Activated CD8-positive, alpha-beta memory T cell treated with anti-CD3 and anti-CD28 coated beads, Interleukin-2, amount 50 U/mL, for 48 hours (primary cell): ENCODE measurements around the gene TRIOBP.

ENCODE experiments used
- DNase-seq: peaks from one replicate; pipeline ENCODE4 v3.0.0-alpha.2; 2020

Gene TRIOBP

DNA sequence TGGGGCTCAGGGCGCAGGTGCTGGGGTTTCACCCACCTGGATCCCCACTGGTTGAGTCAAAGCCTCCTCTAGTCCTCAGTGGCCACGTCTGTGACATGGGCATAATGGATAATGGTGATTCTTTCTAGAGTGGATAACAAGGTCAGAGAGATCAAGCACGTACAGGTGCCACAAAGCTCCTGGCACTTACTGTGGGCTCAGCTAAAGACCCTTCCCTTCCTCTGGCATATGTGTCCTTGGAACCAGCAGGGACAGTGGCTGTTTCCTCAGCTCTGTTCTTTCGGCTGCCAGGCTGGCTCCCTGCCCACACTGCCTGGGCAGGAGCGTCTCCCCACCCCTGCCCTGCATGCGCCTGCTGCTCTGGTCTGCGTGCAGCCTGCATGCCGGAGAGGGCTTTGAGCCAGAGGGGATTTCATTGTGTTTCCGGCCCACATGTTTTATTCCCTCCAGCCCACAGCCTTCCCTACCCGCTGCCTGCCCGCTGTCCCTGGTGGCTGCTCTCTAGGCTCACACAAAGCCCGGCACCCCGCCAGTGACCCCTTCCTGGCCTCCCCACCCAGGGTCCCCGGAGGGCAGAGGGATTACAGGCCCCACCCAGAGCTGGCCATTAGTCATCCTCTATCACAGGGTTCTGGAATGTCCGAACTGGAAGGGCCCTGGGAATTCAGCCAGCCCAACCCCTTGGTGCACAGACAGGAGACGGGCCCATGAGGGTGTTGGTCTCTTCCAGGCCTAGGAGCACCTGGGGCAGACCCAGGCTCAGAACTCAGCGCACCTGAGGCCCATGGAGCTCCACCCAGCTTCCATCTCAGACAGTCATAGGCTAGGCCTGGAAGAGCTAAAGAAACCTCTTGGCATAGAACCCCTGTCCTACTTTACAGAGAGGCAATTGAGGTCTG is 55.6 kb downstream of the TRIOBP start:
- DNase-seq = no peak

DNA sequence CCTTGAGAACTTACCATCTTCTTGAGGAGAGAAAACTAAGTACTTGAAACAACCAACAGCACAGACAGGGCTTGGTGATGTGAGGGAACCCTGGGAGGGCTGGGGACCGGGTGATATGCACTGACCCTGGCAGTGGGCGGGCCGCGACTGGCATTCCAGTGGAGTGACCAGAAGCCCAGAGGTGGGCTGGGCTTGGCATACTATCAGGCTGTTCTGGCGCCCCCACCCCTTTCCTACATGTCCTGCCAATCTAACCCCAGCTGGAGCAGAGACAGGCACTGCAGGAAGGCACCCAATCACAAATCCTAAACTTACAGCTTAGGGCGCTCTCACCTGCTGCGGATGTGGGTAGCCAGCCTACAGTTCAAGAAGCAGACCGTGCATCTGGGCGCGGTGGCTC is 56.9 kb downstream of the TRIOBP start:
- no peak for DNase-seq

DNA sequence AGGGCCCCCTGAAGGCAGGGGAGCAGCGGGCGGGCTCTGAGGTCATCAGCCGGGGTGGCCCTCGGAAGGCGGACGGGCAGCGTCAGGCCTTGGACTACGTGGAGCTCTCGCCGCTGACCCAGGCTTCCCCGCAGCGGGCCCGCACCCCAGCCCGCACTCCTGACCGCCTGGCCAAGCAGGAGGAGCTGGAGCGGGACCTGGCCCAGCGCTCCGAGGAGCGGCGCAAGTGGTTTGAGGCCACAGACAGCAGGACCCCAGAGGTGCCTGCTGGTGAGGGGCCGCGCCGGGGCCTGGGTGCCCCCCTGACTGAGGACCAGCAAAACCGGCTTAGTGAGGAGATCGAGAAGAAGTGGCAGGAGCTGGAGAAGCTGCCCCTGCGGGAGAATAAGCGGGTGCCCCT is 60.8 kb downstream of the TRIOBP start:
- no peak for DNase-seq

- no peak for DNase-seq
Observed at GRCh38 chr22:37758694-37759093, 61.8 kb downstream of the TRIOBP start.

DNA sequence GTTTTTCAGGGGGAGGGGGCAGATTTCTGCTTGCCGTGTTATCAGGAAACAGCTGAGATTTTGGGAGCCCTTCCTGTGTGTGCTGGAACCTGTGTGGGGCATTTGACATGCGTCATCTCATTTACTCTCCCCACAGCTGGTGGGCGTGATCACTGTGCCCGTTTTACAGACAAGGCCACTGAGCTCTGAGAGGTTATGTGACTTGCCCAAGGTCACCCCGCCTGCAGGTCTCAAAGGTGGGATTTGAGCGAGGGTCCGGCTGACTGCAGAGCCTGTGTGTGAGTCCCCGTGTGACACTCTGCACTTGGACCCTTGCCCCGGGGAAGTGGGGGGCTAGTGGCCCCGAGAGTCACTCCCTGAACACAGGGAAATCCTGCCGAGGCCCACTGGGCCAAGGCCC is 62.4 kb downstream of the TRIOBP start:
- no peak for DNase-seq

- DNase-seq = no peak
Observed at GRCh38 chr22:37760152-37760551, 63.3 kb downstream of the TRIOBP start.

- DNase-seq = no peak
Observed at GRCh38 chr22:37762389-37762836, 65.6 kb downstream of the TRIOBP start.

- no peak for DNase-seq
Observed at GRCh38 chr22:37763012-37763411, 66.2 kb downstream of the TRIOBP start.

DNA sequence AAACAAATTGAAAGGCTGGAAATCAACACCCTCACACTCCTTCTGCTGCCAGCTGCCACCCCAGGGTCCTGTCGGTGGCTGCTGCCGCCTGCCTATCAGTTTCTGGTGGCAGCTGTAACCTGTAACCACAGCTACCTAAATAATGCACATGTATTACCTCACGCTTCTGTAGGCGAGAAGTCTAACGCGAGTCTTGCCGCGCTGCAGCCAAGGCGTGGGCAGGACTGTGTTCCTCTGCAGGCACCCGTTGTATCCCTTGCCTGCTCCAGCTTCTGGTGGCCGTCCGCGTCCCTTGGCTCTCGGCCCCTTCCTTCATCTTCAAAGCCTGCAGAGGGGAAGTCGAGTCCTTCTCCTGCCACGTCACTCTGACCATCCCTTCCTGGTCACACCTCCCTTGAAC is 66.8 kb downstream of the TRIOBP start:
- no peak for DNase-seq

DNA sequence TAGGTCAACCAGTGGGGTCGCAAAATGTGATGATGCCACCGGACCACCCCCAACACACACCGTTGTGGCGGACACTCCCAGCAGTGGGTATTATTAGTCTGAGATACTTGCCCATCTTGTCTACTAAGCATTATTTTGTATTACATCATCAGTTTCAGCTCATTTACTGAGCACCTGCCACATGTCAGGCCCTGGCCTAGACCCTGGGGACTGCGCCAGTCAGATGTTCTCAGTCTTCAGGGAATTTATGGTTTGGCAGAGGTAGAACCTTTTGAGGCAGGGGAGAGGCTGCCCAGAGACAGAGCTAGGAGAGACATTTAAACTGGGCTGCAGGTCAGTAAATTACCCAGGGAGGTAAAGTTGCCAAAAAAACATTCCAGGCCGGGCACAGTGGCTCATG is 67.8 kb downstream of the TRIOBP start:
- DNase-seq = no peak

DNA sequence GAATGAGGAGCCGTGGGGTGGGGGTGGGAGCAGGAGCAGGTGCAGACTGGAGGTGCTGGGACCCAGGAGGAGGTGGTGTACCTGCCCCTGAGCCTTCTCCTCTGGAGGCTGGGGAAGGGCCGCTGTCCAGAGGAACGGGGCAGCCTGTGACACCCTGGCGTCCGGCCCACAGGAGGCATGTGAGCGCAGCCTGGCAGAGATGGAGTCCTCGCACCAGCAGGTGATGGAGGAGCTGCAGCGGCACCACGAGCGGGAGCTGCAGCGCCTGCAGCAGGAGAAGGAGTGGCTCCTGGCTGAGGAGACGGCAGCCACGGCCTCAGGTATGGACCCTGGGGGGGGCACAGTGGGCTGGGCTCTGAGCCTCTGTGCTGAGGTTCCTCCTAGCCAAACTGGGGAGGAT is 68.7 kb downstream of the TRIOBP start:
- DNase-seq = no peak

GRCh38 chr22:37765953-37766576 is 69.2 kb downstream of the TRIOBP start:
- no peak for DNase-seq

GRCh38 chr22:37768273-37768672 is 71.4 kb downstream of the TRIOBP start:
- no peak for DNase-seq

DNA sequence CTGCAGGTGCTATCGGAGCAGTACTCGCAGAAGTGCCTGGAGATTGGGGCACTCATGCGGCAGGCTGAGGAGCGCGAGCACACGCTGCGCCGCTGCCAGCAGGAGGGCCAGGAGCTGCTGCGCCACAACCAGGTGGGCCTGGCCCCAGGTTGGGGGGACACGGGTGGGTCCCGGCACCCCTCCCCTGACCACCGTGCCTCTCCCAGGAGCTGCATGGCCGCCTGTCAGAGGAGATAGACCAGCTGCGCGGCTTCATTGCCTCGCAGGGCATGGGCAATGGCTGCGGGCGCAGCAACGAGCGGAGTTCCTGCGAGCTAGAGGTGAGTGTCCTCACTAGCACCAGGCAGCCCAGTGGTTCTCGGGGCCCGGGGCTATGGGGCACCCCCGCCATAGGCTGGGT is 72.2 kb downstream of the TRIOBP start:
- DNase-seq = no peak

DNA sequence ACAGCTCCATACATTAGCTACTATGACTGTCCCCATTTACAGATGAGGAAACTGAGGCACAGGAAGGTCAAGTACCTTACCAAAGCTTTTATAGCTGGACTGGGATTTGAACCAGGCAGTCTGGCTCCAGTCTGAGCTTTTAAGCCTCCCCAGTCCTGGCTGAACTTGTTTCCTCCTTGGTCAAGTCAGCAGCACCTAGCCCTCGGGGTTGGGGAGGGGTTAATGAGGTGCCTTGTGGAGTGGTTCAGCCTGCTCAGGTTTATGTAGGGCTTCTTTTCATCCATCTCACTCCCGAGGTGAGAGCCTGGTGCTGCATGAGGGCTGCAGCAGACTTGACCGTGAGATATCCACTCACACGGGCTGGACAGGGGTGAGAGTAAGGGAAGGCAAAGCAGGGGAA is 74.2 kb downstream of the TRIOBP start:
- no peak for DNase-seq

DNA sequence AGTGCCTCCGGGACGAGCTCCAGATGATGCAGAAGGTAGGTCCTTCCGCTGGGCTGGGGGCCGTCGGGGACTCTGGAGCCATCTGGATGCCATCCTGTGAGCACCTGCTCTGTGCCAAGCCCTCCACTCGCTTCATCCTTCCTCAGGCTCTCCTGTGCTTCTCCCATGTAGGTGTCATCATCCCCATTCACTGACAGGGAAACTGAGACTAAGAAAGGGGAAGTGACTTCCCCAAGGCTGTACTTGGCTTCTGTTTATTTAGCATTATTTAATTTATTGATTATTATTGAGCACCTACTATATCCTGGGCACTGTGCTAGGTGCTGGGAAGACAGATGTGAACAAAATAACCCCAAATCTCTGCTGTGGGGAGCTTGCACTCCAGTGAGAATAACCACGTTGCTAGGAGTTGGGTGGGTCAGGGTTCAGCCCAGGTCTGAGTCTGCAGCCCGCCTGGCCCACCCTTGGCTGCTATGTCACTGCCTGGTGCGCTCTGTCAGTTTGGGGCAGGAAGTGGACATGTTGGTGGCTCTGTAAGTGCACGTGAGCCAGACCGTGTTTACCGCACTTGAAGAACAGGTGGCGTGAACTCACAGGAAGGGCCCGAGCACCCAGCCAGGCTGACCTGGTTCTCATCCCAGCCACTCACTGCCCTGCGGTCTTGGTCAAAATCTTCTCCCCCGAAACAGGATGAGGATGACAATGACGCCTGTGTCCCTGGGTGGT is 75.0 kb downstream of the TRIOBP start:
- DNase-seq = no peak

DNA sequence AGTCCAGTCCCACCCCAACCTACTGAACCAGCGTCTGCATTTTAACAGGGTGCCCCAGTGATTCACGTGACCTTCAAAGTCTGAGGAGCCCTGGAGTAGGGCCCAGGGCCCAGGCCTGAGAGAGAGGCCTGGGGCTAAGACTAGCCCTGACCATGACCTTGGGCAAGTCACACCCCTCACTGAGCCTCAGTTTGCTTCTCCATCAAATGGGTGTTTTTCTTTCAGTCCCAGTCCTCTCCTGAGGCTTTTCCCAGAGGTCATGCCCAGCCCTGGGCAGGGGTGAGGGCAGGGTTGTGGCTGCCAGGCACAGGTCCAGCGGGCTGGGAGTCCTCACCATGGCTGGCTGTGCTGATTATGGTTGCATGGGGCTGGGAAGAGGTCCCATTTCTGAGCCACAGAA is 77.9 kb downstream of the TRIOBP start:
- no peak for DNase-seq

DNA sequence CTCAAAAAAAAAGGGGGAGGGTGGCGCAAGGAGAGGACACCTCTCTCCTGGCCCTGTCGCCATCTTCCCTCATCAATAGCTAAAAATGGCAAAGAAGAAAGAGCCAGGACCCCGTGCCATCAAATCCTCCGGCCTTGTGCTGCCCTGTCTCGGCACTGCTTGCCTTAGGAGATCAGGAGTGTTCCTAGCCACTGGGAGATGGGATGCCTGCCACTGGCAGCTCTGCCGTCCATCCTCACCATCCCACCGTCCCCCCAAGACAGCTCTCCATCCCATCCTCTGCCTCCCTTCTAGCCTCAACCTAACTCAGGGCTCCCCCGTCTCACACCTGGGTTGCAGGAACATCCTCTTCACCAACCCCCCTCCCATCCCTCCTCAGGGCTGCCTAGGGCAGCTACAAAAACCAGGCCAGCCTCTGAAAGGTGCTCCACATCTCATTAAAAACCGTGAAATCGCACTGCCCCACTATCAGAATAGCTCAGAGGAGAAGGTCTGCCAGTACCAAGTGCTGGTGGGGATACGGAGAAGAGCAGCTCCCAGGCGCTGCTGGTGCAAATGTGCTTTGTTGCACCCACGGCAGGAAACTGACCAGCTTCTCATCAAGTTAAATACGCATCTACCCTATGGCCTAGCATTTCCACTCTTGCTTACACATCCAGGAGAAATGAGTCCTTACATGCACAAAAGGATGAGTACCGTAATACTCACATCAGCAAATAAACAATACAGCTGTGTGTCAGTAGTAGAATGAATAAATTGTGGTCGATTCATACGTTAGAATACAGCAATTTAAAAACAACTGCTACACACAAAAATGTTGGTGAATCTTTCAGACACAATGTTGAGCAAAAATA is 79.2 kb downstream of the TRIOBP start:
- DNase-seq = no peak

DNA sequence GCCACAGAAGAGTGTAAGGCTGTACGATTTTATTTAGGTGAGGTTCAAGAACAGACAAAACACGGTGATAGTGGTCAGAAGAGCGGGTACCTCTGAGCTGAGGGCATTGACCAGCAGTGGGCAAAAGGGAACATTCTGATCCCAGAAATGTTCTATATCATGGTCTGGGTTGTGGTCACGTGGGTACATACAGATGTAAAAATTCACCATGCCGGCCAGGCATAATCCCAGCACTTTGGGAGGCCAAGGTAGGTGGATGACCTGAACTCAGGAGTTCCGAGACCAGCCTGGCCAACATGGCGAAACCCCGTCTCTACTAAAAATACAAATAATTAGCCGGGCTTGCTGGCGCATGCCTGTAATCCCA is 79.8 kb downstream of the TRIOBP start:
- no peak for DNase-seq

- no peak for DNase-seq
Observed at GRCh38 chr22:37777122-37777687, 80.4 kb downstream of the TRIOBP start.

- no peak for DNase-seq
Observed at GRCh38 chr22:37778370-37779009, 81.6 kb downstream of the TRIOBP start.

- DNase-seq = no peak
Observed at GRCh38 chr22:37781434-37782059, 84.7 kb downstream of the TRIOBP start.
